ENCODE results near the gene LPP.

The LPP gene

GRCh38 chr3:188295876-188296275 is 141.9 kb downstream of the LPP start:
- no peak for DNase-seq (ENCODE audit: low read depth in 2 of 2, low spot score in 1 of 2)

- no peak for DNase-seq (ENCODE audit: low read depth in 2 of 2, low spot score in 1 of 2)
Observed at GRCh38 chr3:188296761-188297612, 143.0 kb downstream of the LPP start.

- DNase-seq (ENCODE audit: low read depth in 2 of 2, low spot score in 1 of 2) = no peak
Observed at GRCh38 chr3:188298585-188298984, 144.6 kb downstream of the LPP start.

GRCh38 chr3:188299068-188299467 is 145.1 kb downstream of the LPP start:
- DNase-seq (ENCODE audit: low read depth in 2 of 2, low spot score in 1 of 2) = no peak

GRCh38 chr3:188299708-188300107 is 145.8 kb downstream of the LPP start:
- no peak for DNase-seq (ENCODE audit: low read depth in 2 of 2, low spot score in 1 of 2)

GRCh38 chr3:188301147-188301546 is 147.2 kb downstream of the LPP start:
- no peak for DNase-seq (ENCODE audit: low read depth in 2 of 2, low spot score in 1 of 2)

- DNase-seq (ENCODE audit: low read depth in 2 of 2, low spot score in 1 of 2) = no peak
Observed at GRCh38 chr3:188303286-188303799, 149.4 kb downstream of the LPP start.

- no peak for DNase-seq (ENCODE audit: low read depth in 2 of 2, low spot score in 1 of 2)
Observed at GRCh38 chr3:188303823-188304222, 149.9 kb downstream of the LPP start.

- DNase-seq (ENCODE audit: low read depth in 2 of 2, low spot score in 1 of 2) = no peak
Observed at GRCh38 chr3:188304501-188304900, 150.5 kb downstream of the LPP start.

GRCh38 chr3:188305220-188305619 is 151.3 kb downstream of the LPP start:
- no peak for DNase-seq (ENCODE audit: low read depth in 2 of 2, low spot score in 1 of 2)

GRCh38 chr3:188306435-188307005 is 152.6 kb downstream of the LPP start:
- no peak for DNase-seq (ENCODE audit: low read depth in 2 of 2, low spot score in 1 of 2)

- no peak for DNase-seq (ENCODE audit: low read depth in 2 of 2, low spot score in 1 of 2)
Observed at GRCh38 chr3:188309437-188310269, 155.7 kb downstream of the LPP start.

GRCh38 chr3:188310270-188310710 is 156.3 kb downstream of the LPP start:
- DNase-seq (ENCODE audit: low read depth in 2 of 2, low spot score in 1 of 2) = no peak

- DNase-seq (ENCODE audit: low read depth in 2 of 2, low spot score in 1 of 2) = no peak
Observed at GRCh38 chr3:188315553-188315952, 161.6 kb downstream of the LPP start.

GRCh38 chr3:188316021-188316722 is 162.2 kb downstream of the LPP start:
- DNase-seq (ENCODE audit: low read depth in 2 of 2, low spot score in 1 of 2) = no peak

- DNase-seq (ENCODE audit: low read depth in 2 of 2, low spot score in 1 of 2) = no peak
Observed at GRCh38 chr3:188316723-188317070, 162.7 kb downstream of the LPP start.

GRCh38 chr3:188319569-188319968 is 165.6 kb downstream of the LPP start:
- no peak for DNase-seq (ENCODE audit: low read depth in 2 of 2, low spot score in 1 of 2)

GRCh38 chr3:188320757-188321156 is 166.8 kb downstream of the LPP start:
- no peak for DNase-seq (ENCODE audit: low read depth in 2 of 2, low spot score in 1 of 2)

- DNase-seq (ENCODE audit: low read depth in 2 of 2, low spot score in 1 of 2) = no peak
Observed at GRCh38 chr3:188321258-188321657, 167.3 kb downstream of the LPP start.

- no peak for DNase-seq (ENCODE audit: low read depth in 2 of 2, low spot score in 1 of 2)
Observed at GRCh38 chr3:188322135-188322887, 168.4 kb downstream of the LPP start.

All from stimulated activated CD8-positive, alpha-beta memory T cell treated with anti-CD3 and anti-CD28 coated beads, Interleukin-4, amount 100 ng/mL, for 1 hour (primary cell).